HepG2 (cell line): ENCODE data around the gene SOWAHA. TPM values are rescaled to one million over a fixed set of nuclear protein-coding genes. Genes with fewer than 3 reads are reported as not detected.

Experiments used
- CBX2 ChIP-seq, 2 experiments: fragments of 200-600 bp in 1 of 2; sonication (generic); formaldehyde crosslinking in 1 of 2; IDR thresholded peaks; 2 replicates each; pipeline versions ENCODE4 v1.7.0 to v1.8.1; 2018 to 2022; ENCODE audit warnings: low read depth in 2 of 2, low read length in 1 of 2, mild to moderate bottlenecking in 1 of 2, missing genetic modification reagents in 1 of 2
- CCAR2 ChIP-seq: fragments of 200-400 bp; formaldehyde crosslinking; optimal IDR thresholded peaks from 2 replicates; pipeline ENCODE3; 2018; ENCODE audit warnings: low read depth, mild to moderate bottlenecking, low read length, moderate library complexity
- CREB1 ChIP-seq, 2 experiments: fragments of 450-650 bp in 1 of 2; IDR thresholded peaks; 2 replicates each; pipeline ENCODE4 v1.6.1; 2016 to 2017; ENCODE audit warnings: control low read depth in 1 of 2, mild to moderate bottlenecking in 1 of 2, missing compliant biosample characterization in 1 of 2, missing genetic modification characterization in 1 of 2
- GABPB1 ChIP-seq: IDR thresholded peaks from 2 replicates; pipeline ENCODE4 v1.6.1; 2016; ENCODE audit warnings: mild to moderate bottlenecking, missing genetic modification reagents, moderate library complexity, missing compliant biosample characterization
- GMEB1 ChIP-seq: sonication (generic); formaldehyde crosslinking; IDR thresholded peaks from 2 replicates; pipeline ENCODE4 v1.5.1; 2020; ENCODE audit warnings: missing genetic modification reagents, mild to moderate bottlenecking, borderline replicate concordance
- IKZF5 ChIP-seq: IDR thresholded peaks from 2 replicates; pipeline ENCODE4 v1.6.1; 2018; ENCODE audit warnings: missing genetic modification reagents, mild to moderate bottlenecking, missing compliant biosample characterization
- IRF2 ChIP-seq: IDR thresholded peaks from 2 replicates; pipeline ENCODE4 v1.6.1; 2018; ENCODE audit warnings: missing genetic modification reagents, missing compliant biosample characterization
- ISX ChIP-seq: sonication (generic); formaldehyde crosslinking; conservative IDR thresholded peaks from 2 replicates; pipeline ENCODE4 v1.5.0; 2020; ENCODE audit warnings: missing genetic modification reagents
- KDM2A ChIP-seq: sonication (generic); formaldehyde crosslinking; IDR thresholded peaks from 2 replicates; pipeline ENCODE4 v1.4.0; 2020; ENCODE audit warnings: low read depth, missing genetic modification reagents, borderline replicate concordance
- NR2F6 ChIP-seq, 2 experiments: IDR thresholded peaks; 2 replicates each; pipeline ENCODE4 v1.6.1; 2016; ENCODE audit warnings: antibody characterized with exemption in 1 of 2, mild to moderate bottlenecking in 1 of 2
- PLRG1 ChIP-seq: fragments of 450-650 bp; conservative IDR thresholded peaks from 2 replicates; pipeline ENCODE4 v1.6.1; 2016
- POLR2AphosphoS5 ChIP-seq: IDR thresholded peaks from 2 replicates; pipeline ENCODE4 v1.6.1; 2012; ENCODE audit warnings: low read depth, low read length
- RARA ChIP-seq: IDR thresholded peaks from 2 replicates; pipeline ENCODE4 v1.6.1; 2016; ENCODE audit warnings: missing genetic modification reagents, missing compliant biosample characterization
- SIX1 ChIP-seq: sonication (generic); formaldehyde crosslinking; IDR thresholded peaks from 2 replicates; pipeline ENCODE4 v1.4.0; 2020; ENCODE audit warnings: missing genetic modification reagents, borderline replicate concordance
- TAF15 ChIP-seq: fragments of 200-400 bp; formaldehyde crosslinking; IDR thresholded peaks from one replicate; pipeline ENCODE4 v1.6.1; 2018; ENCODE audit warnings: mild to moderate bottlenecking, low read depth, low read length; ENCODE audit not compliant: poor library complexity, severe bottlenecking
- TFE3 ChIP-seq: IDR thresholded peaks from 2 replicates; pipeline ENCODE4 v1.6.1; 2016
- ZBTB46 ChIP-seq: sonication (generic); formaldehyde crosslinking; IDR thresholded peaks from 2 replicates; pipeline ENCODE4 v1.4.0; 2020; ENCODE audit warnings: mild to moderate bottlenecking, missing genetic modification reagents, borderline replicate concordance
- ZFY ChIP-seq: sonication (generic); formaldehyde crosslinking; IDR thresholded peaks from 2 replicates; pipeline ENCODE4 v1.4.0; 2020; ENCODE audit warnings: missing genetic modification reagents
- ZNF143 ChIP-seq: sonication (generic); formaldehyde crosslinking; IDR thresholded peaks from 2 replicates; pipeline ENCODE4 v1.4.0; 2020; ENCODE audit warnings: missing genetic modification reagents
- ZNF256 ChIP-seq: sonication (generic); formaldehyde crosslinking; conservative IDR thresholded peaks from 2 replicates; pipeline ENCODE4 v1.4.0; 2020; ENCODE audit warnings: missing genetic modification reagents
- ZNF333 ChIP-seq: sonication (generic); formaldehyde crosslinking; IDR thresholded peaks from 2 replicates; pipeline ENCODE4 v1.4.0; 2020; ENCODE audit warnings: mild to moderate bottlenecking, missing genetic modification reagents, borderline replicate concordance
- ZNF460 ChIP-seq: sonication (generic); formaldehyde crosslinking; IDR thresholded peaks from 2 replicates; pipeline ENCODE4 v1.5.1; 2020; ENCODE audit warnings: missing genetic modification reagents, mild to moderate bottlenecking, borderline replicate concordance
- ZNF788 ChIP-seq: sonication (generic); formaldehyde crosslinking; IDR thresholded peaks from 2 replicates; pipeline ENCODE4 v1.5.0; 2020; ENCODE audit warnings: mild to moderate bottlenecking, missing genetic modification reagents, borderline replicate concordance
- ZNF891 ChIP-seq: sonication (generic); formaldehyde crosslinking; IDR thresholded peaks from 2 replicates; pipeline ENCODE4 v1.5.0; 2020; ENCODE audit warnings: mild to moderate bottlenecking, missing genetic modification reagents
- ZSCAN9 ChIP-seq: IDR thresholded peaks from 2 replicates; pipeline ENCODE4 v1.6.1; 2016; ENCODE audit warnings: borderline replicate concordance
- polyA plus RNA-seq, 8 experiments: library from polyadenylated mRNA; depleted of rRNA in 3 of 8; stranded (reverse) in 7 of 8; unstranded in 1 of 8; fragments of >200 nt; fragmentation: Illumina TruSeq in 4 of 8; extraction: Trizol in 4 of 8; gene quantifications; 2 replicates each; pipeline versions ENCODE4 v1.2.1 to v1.2.3, GENCODE V29; 2011 to 2016; ENCODE audit warnings: low read depth in 4 of 8, missing spikeins in 1 of 8, mixed read lengths in 1 of 8; ENCODE audit not compliant: insufficient read depth in 1 of 8
- total RNA-seq, 5 experiments: library from RNA; depleted of rRNA; stranded (reverse); fragments of >200 nt; fragmentation: Illumina TruSeq; extraction: Trizol; gene quantifications; 2 replicates each; pipeline ENCODE4 v1.2.3, GENCODE V29; 2016; ENCODE audit warnings: low read depth in 1 of 5

SOWAHA gene
- total and polyA plus RNA-seq, 2 of the 13 experiments (the other 11 are each of a cell fraction or from before 2014, with no cell fraction given): 0.95 to 1.9 TPM

- TF ChIP-seq ZNF460 (CRISPR knock-in tag) (no peak), PLRG1 (no peak), ZNF891 (CRISPR knock-in tag) (no peak), SIX1 (CRISPR knock-in tag) (peak; percentile 42; the same call in 1 of the 2 replicates), ISX (CRISPR knock-in tag) (no peak), CBX2 (IDR thresholded peaks at IDR 0.05; ENCODE audit: low read depth, low read length) (no peak), CBX2 (CRISPR knock-in tag; IDR thresholded peaks at IDR 0.05; ENCODE audit: low read depth) (no peak), ZNF256 (CRISPR knock-in tag) (no peak), ZFY (CRISPR knock-in tag) (peak; percentile 52), CREB1 (IDR thresholded peaks at IDR 0.05) (peak; percentile 43; the same call in 1 of the 2 replicates), CREB1 (CRISPR knock-in tag; IDR thresholded peaks at IDR 0.05) (peak; percentile 68; the same call in 1 of the 2 replicates), GABPB1 (CRISPR knock-in tag) (peak; percentile 40; the same call in 1 of the 2 replicates), NR2F6 (IDR thresholded peaks at IDR 0.05) (0 out of 2 replicates have a peak, but pooled peaks have one; percentile 10), NR2F6 (CRISPR knock-in tag; IDR thresholded peaks at IDR 0.05) (peak; percentile 64), ZNF788 (CRISPR knock-in tag) (0 out of 2 replicates have a peak, but pooled peaks have one; percentile 37), ZSCAN9 (CRISPR knock-in tag) (peak; percentile 57; the same call in 1 of the 2 replicates), IRF2 (0 out of 2 replicates have a peak, but pooled peaks have one; percentile 55), CCAR2 (no peak), TFE3 (CRISPR knock-in tag) (no peak; the same call in 1 of the 2 replicates), KDM2A (CRISPR knock-in tag) (peak; percentile 55; the same call in 1 of the 2 replicates), IKZF5 (CRISPR knock-in tag) (peak; percentile 91), GMEB1 (CRISPR knock-in tag) (no peak), ZBTB46 (CRISPR knock-in tag) (no peak), RARA (CRISPR knock-in tag) (peak; percentile 91), ZNF143 (no peak), TAF15 (no peak), POLR2AphosphoS5 (peak; percentile 75), ZNF333 (CRISPR knock-in tag) (no peak)
These were observed 24.8 kb downstream of the SOWAHA start (continued) for GRCh38 chr5:132837868-132838267.
